ENCODE data around the gene TSHZ1.

- TF ChIP-seq CTCF (conservative IDR thresholded peaks at IDR 0.05; ENCODE audit: low read depth, low read length) (no peak), EZH2 (IDR thresholded peaks at IDR 0.05; ENCODE audit: low read length, unreplicated experiment) (no peak), EZH2phosphoT487 (IDR thresholded peaks at IDR 0.05; ENCODE audit: borderline replicate concordance, low read length) (no peak)
These were observed 61.4 kb downstream of the TSHZ1 start for GRCh38 chr18:75271952-75272351.

All from PC-3 (cell line).